ENCODE measurements around the gene JAZF1.
"Not testable (repeated sequence)": the region's sequence is repeated elsewhere in the genome, so short reads cannot be mapped to it uniquely, and the experiment has no call there.

Gene JAZF1

DNA sequence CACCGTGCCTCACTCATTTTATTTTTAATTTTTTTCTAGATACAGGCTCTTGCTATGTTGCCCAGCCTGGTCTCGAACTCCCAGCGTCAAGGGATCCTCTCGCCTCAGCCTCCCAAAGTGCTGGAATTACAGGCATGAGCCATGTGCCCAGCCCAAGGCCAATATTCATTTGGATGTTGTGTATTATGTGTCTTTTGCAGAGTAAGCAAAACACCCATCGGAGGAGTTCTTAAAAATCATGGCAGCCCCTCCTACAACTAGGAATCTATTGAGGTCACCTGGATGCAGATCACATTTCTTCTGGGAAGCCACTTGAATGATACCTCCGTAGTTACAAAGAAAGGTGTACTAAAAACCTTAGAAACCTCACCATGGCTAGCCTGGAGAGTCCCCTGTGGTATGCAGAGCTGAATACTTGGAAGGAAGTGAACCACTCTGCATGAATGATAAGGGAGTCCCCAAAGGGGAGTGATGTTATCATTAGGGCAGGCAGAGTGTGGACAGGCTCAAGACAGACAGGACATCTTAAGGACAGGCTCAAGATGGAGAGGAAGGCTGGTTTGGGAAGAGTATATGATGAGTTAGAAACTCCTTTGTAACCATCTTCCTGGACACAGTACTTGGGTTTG is 254.9 kb downstream of the JAZF1 start:
- no peak for DNase-seq

DNA sequence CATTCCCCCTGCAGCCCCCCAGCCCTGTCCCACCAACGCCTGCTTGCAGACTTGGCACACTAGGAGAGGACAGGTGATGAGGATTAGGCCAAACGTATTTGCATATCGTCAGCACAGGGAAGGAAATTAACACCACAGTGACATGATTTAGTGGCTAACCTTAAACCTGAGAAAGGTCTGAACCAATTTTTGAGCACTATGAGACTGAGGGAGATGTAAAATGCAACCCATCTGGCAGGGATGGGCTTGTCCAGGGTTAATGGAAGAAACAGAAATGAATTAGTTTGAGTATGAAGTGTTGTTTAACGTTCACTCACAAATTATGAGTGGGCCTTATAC is 257.0 kb downstream of the JAZF1 start:
- DNase-seq: no peak

GRCh38 chr7:27922907-27923641 is 257.5 kb downstream of the JAZF1 start:
- DNase-seq: no peak

DNA sequence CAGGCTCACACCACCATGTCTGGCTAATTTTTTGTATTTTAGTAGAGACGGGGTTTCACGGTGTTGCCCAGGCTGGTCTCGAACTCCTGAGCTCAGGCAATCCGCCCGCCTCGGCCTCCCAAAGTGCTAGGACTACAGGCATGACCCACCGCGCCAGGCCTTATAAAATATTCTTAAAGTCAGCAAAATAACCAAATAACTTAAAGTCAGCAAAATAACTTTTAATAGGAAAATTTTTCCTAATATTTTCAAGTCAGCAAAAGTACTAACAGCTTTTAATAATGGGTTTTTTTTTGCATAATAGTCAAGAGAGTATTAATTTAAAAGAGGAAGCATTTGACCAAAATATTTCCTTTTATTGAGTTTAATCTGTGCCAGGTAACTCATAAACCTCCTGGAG is 258.2 kb downstream of the JAZF1 start:
- DNase-seq: not testable (repeated sequence)

- DNase-seq: no peak
Observed at GRCh38 chr7:27921081-27921836, 259.3 kb downstream of the JAZF1 start.

GRCh38 chr7:27920281-27920946 is 260.2 kb downstream of the JAZF1 start:
- no peak for DNase-seq

DNA sequence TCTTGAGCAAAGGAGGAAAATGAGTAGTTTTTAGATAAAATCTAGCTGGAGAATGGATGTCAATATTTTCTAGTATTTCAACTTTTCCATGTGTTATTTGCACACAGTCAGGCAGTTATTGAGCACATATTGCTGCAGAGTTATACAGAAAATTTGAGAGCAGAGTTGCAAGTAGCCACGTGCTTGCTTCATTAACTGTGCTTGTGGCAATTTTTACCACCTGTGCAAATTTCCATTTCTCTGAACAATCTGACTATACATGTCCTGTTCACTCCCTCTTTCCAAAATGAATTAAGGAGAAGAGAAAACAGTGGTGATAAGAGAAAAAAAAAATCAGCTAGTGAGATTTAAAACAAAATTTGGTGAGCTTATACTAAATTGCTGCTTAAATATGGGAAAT is 262.1 kb downstream of the JAZF1 start:
- no peak for DNase-seq

GRCh38 chr7:27917774-27918314 is 262.8 kb downstream of the JAZF1 start:
- DNase-seq: no peak

- DNase-seq: no peak
Observed at GRCh38 chr7:27917119-27917518, 263.5 kb downstream of the JAZF1 start.

DNA sequence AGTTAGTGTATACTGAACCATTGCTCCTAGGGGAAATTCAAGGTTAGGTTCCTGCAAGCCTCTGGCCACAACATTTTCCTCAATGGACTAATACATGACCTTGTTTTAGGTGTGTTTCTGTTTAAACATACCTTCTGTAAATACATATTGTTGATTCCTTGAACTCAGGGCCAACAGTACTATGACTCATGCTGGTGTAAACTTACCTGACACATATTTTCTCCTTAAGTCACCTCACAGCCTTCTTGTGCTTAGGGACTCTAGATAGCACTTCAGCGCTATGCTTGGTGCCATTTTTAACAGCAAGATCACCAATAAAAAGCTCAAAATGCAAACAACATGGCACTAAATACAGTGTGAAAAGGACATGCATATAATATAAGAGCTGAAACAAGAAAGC is 264.2 kb downstream of the JAZF1 start:
- no peak for DNase-seq

DNA sequence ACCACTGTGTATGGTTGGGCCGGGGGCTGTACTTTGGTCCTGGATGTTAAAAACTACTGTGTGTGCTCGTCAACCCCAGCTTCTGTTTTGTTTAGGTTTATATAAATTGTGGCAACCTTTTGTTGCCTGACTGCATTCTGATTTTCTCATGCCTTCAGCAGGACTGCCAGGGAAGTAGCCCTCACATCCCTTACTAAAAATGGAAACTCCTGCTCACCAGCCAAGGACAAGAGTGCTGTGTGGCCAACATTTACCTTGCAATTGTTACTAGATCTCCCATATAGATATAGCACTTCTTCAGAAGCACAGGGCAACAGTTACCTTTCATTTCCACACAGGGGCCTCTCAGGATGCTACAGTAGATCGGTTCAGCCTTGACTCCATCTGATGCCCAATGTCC is 266.2 kb downstream of the JAZF1 start:
- no peak for DNase-seq

DNA sequence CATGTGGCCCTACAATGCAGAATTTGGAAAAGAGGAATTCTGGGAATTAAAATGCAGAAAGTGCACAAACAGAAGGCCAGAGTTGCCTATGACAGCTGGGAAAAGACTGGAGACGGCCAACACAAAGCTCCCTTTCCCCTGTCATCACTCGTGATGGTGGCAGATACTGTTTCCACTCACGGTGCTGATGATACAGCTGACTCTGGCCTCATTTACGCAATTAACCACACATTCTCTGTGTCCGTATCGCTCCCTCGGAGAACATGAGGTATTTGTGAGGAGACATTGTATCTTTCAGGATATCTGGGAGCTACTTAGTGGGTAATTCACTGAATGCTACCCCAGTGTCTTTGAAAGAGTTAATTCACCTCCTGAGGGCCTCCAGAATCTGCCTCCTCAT is 267.8 kb downstream of the JAZF1 start:
- DNase-seq: no peak

DNA sequence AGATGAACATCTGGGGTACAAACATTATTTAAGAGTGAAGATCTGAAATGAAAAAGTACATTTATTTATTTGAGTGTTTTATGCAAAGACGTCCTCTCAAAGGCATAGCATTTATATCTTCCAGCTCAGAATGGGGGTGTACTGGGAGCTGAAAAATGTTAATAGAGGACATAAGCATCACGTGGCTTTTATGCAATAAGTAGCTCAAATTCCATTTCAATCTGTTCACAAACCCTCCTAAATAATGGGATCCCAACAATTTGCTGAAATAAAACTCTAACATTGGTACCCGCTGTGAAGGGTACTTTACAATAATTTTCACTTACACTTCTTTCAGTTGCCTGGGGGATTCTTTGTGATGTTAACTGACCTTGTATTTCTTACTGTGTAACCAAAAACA is 268.7 kb downstream of the JAZF1 start:
- DNase-seq: no peak

DNA sequence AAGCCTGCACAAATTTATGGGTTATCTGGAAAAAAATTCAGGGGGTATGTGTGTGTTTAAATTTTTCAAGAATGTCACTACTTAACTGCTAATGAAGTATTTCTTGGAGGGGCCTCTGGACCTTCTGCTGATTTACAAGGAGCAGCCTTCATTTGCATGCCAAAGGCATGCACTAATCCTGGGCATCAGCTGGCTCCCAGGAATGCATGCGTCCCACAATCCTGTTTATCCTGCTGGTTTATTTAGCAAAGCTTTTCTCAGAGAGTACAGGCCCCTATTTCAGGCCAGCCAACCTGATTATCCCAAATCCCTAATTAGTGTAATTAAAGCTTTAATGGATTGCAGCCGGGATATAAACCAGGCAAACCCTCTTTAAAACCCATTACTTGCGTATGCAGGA is 270.3 kb downstream of the JAZF1 start:
- no peak for DNase-seq

- no peak for DNase-seq
Observed at GRCh38 chr7:27908534-27909165, 271.9 kb downstream of the JAZF1 start.

DNA sequence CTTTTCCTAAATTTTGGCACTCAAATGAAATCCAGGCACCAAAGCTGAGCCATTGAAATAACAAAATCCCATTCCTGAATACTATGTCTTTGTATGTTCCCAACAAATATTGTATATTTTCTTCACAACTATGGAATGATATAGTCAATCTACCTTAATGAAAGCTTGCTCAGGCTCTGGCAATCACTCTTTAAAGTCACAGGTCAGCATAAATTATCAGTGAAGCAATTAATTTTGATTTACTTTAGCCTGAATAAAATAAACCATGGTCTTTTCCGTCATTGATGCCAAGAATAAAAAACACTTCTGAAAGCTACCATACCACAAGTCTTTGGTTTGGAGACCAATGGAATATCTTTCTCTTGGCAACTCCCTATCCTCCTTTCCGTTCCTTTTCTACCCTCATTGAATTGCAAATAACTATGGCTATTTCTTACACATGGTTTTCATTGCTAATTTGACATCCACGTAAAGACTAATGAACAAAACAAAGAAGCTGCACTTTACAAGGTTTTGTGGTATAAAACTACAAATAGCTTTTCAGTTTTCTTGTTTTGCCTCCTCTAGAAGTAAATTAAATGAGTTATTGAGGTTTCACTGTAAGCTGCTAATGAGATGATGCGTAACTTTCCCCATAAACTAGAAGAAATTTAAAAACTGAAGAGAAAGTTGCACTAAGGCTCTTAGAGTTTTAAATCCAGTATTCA is 274.1 kb downstream of the JAZF1 start:
- no peak for DNase-seq

- no peak for DNase-seq
Observed at GRCh38 chr7:27905951-27906350, 274.6 kb downstream of the JAZF1 start.

DNA sequence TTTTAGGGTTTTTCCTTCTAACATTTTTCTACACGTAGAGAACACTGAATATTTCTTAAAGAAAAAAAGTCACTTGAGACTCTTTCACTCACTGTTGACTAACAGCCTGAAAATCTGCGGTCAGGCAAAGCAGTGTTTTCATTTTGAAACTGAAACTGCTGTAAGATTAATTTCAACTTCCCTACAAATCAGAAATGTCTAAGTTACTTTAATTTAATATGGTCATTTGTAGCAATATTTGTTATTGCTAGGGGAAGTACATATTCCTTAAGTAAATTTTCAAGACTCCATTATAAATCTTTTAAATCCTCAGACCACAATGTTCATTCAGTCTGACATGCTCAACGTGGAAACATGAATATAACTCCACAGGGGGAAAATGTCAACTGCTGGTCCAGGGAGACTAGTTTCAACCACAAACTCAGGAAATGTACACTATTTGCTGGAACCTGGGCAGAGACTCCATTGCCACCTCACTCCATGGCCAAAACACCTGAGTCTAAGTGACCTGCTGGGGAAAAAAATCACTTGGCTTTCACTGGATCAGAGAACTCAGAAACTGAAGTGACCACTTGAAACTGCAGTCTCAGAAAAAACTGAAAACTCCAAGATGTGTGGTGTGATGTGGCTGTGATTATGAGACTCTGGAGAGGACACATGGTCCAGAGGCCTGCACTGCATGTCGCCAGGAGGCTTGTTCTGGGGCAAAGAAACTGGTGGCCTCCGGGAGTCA is 279.4 kb downstream of the JAZF1 start:
- no peak for DNase-seq

GRCh38 chr7:27900006-27900405 is 280.6 kb downstream of the JAZF1 start:
- no peak for DNase-seq

DNA sequence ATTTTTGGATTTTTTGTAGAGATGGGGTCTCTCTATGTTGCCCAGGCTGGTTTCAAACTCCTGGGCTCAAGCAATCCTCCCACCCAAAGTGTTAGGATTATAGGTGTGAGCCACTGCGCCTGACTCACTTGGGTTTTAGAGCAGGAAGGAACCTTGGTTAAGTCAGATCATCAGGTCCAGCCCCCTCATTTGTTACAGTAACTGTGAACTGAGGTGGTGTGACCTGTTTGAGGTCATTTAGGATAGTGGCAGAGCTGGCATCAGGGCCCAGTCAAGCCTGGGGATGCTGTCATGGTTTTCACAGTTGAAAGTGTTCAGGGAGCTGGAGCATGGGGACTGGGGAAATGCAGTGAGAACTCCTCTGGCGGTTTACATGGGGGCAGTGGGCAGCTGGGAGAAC is 281.0 kb downstream of the JAZF1 start:
- DNase-seq: no peak

DNA sequence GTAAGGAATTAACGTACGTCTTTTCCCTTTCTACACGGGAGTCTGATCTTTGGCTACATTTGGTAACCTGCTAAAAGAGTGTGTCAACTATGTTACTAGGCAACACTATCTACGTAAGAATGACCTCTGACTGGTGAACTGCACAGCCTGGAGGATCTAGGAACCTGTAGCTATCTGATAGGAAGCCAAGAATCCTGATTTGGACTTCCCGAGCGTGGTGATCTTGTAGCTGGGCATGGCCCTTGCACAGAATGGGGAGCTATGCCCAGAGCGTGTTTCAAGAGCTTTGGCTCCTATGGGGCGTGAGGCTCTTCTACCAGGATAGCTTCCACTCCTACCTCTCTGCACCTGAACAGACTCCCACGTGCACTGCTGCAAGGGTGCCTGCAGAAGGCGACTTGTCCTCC is 283.2 kb downstream of the JAZF1 start:
- DNase-seq: no peak

GRCh38 chr7:27897001-27897400 is 283.6 kb downstream of the JAZF1 start:
- no peak for DNase-seq

Measured in 8988T (cell line).